H9 (cell line): ENCODE results near the gene MYRIP. TPM values are rescaled to one million over a fixed set of nuclear protein-coding genes. Genes with fewer than 3 reads are reported as not detected.

Experiments
- DNase-seq: peaks from one replicate; pipeline ENCODE4 v3.0.0-alpha.2; 2017
- H2AFZ ChIP-seq: one replicate; pipeline ENCODE4 v1.6.1; 2013; ENCODE audit warnings: mild to moderate bottlenecking, low read length, control low read depth, moderate library complexity
- H2AK5ac ChIP-seq: 2 replicates; pipeline ENCODE4 v1.6.1; 2013; ENCODE audit warnings: low read length, control low read depth, mixed read lengths; ENCODE audit not compliant: insufficient read length
- H2BK120ac ChIP-seq: one replicate; pipeline ENCODE4 v1.6.1; 2013; ENCODE audit warnings: low read depth, mild to moderate bottlenecking, low read length, control low read depth, inconsistent platforms; ENCODE audit not compliant: poor library complexity, severe bottlenecking
- H2BK12ac ChIP-seq: 2 replicates; pipeline ENCODE4 v1.6.1; 2013; ENCODE audit warnings: low read length, control low read depth, mixed read lengths, low read depth; ENCODE audit not compliant: insufficient read length
- H2BK15ac ChIP-seq: 2 replicates; pipeline ENCODE4 v1.6.1; 2013; ENCODE audit warnings: low read depth, low read length, control low read depth
- H2BK20ac ChIP-seq: one replicate; pipeline ENCODE4 v1.6.1; 2013; ENCODE audit warnings: low read depth, mild to moderate bottlenecking, low read length, control low read depth, inconsistent platforms; ENCODE audit not compliant: poor library complexity, severe bottlenecking
- H2BK5ac ChIP-seq: 2 replicates; pipeline ENCODE4 v1.6.1; 2013; ENCODE audit warnings: low read length, control low read depth, mixed read lengths; ENCODE audit not compliant: insufficient read length
- H3K14ac ChIP-seq: 2 replicates; pipeline ENCODE4 v1.6.1; 2013; ENCODE audit warnings: low read length, control low read depth; ENCODE audit not compliant: insufficient read depth
- H3K18ac ChIP-seq: 2 replicates; pipeline ENCODE4 v1.6.1; 2013; ENCODE audit warnings: low read depth, mild to moderate bottlenecking, mixed read lengths, low read length, control low read depth; ENCODE audit not compliant: insufficient read length
- H3K23ac ChIP-seq: 2 replicates; pipeline ENCODE4 v1.6.1; 2013; ENCODE audit warnings: low read length, control low read depth, mixed read lengths, low read depth; ENCODE audit not compliant: insufficient read length
- H3K23me2 ChIP-seq: 2 replicates; pipeline ENCODE4 v1.6.1; 2013; ENCODE audit warnings: low read depth, mild to moderate bottlenecking, mixed read lengths, low read length, control low read depth; ENCODE audit not compliant: insufficient read length, poor library complexity, severe bottlenecking
- H3K27ac ChIP-seq: 2 replicates; pipeline ENCODE4 v1.5.1; 2013; ENCODE audit warnings: low read length, control low read depth, mixed read lengths, low read depth; ENCODE audit not compliant: insufficient read length
- H3K27me3 ChIP-seq: 2 replicates; pipeline ENCODE4 v1.6.1; 2013; ENCODE audit warnings: low read length, control low read depth, inconsistent platforms; ENCODE audit not compliant: insufficient read depth
- H3K4ac ChIP-seq: 2 replicates; pipeline ENCODE4 v1.6.1; 2013; ENCODE audit warnings: low read depth, mild to moderate bottlenecking, control low read depth, inconsistent platforms, low read length, moderate library complexity
- H3K4me1 ChIP-seq: 2 replicates; pipeline ENCODE4 v1.6.1; 2013; ENCODE audit warnings: low read length, control low read depth, inconsistent platforms; ENCODE audit not compliant: insufficient read depth
- H3K4me2 ChIP-seq: 2 replicates; pipeline ENCODE4 v1.6.1; 2013; ENCODE audit warnings: low read length, control low read depth, mixed read lengths; ENCODE audit not compliant: insufficient read length, insufficient read depth
- H3K56ac ChIP-seq: 2 replicates; pipeline ENCODE4 v1.6.1; 2013; ENCODE audit warnings: low read depth, mild to moderate bottlenecking, mixed read lengths, low read length, control low read depth; ENCODE audit not compliant: insufficient read length
- H3K79me1 ChIP-seq: 2 replicates; pipeline ENCODE4 v1.6.1; 2013; ENCODE audit warnings: low read depth, mild to moderate bottlenecking, moderate library complexity, low read length, control low read depth, inconsistent platforms; ENCODE audit not compliant: insufficient read depth, poor library complexity, severe bottlenecking
- H3K79me2 ChIP-seq: 2 replicates; pipeline ENCODE4 v1.6.1; 2013; ENCODE audit warnings: low read length, control low read depth, inconsistent platforms; ENCODE audit not compliant: insufficient read depth
- H3K9ac ChIP-seq: 2 replicates; pipeline ENCODE4 v1.6.1; 2013; ENCODE audit warnings: low read length, control low read depth, mixed read lengths; ENCODE audit not compliant: insufficient read length; ENCODE audit errors: extremely low read depth
- H3K9me3 ChIP-seq: one replicate; pipeline ENCODE4 v1.6.1; 2013; ENCODE audit warnings: low read depth, low read length, inconsistent platforms; ENCODE audit not compliant: control insufficient read depth
- H3T11ph ChIP-seq: one replicate; pipeline ENCODE4 v1.6.1; 2013; ENCODE audit warnings: mild to moderate bottlenecking, low read length, control low read depth, inconsistent platforms
- H4K20me1 ChIP-seq: one replicate; pipeline ENCODE4 v1.6.1; 2013; ENCODE audit not compliant: control insufficient read depth, insufficient read length, insufficient read depth
- H4K5ac ChIP-seq: 2 replicates; pipeline ENCODE4 v1.6.1; 2013; ENCODE audit warnings: low read depth, mild to moderate bottlenecking, mixed read lengths, low read length, control low read depth; ENCODE audit not compliant: insufficient read length
- H4K8ac ChIP-seq: replicated peaks from 2 replicates; pipeline ENCODE4 v1.6.1; 2013; ENCODE audit warnings: low read length, control low read depth, mixed read lengths, low read depth; ENCODE audit not compliant: insufficient read length
- H4K91ac ChIP-seq: 2 replicates; pipeline ENCODE4 v1.6.1; 2013; ENCODE audit warnings: low read depth, mild to moderate bottlenecking, moderate library complexity, mixed read lengths, low read length, control low read depth; ENCODE audit not compliant: insufficient read length
- H3K27ac Mint-ChIP-seq, 3 experiments: 2 replicates in 2 of 3; 3 replicates in 1 of 3; pipeline ENCODE4 v1.8.0; 2020 to 2021; ENCODE audit warnings: mixed read lengths in 3 of 3, mild to moderate bottlenecking in 1 of 3, moderate library complexity in 1 of 3
- H3K27me3 Mint-ChIP-seq: 2 replicates; pipeline ENCODE4 v1.8.0; 2021; ENCODE audit warnings: low read depth, mild to moderate bottlenecking, moderate library complexity, mixed read lengths
- H3K36me3 Mint-ChIP-seq, 3 experiments: 2 replicates in 2 of 3; 3 replicates in 1 of 3; pipeline ENCODE4 v1.8.0; 2020 to 2021; ENCODE audit warnings: low read depth in 3 of 3, mixed read lengths in 3 of 3; ENCODE audit not compliant: insufficient read depth in 1 of 3
- H3K4me1 Mint-ChIP-seq, 2 experiments: 2 replicates each; pipeline ENCODE4 v1.8.0; 2020; ENCODE audit warnings: mixed read lengths in 2 of 2
- H3K4me3 Mint-ChIP-seq, 2 experiments: 2 replicates in 1 of 2; 3 replicates in 1 of 2; pipeline ENCODE4 v1.8.0; 2020 to 2021; ENCODE audit warnings: mild to moderate bottlenecking in 2 of 2, mixed read lengths in 2 of 2, moderate library complexity in 1 of 2
- H3K9me3 Mint-ChIP-seq, 2 experiments: 2 replicates in 1 of 2; 3 replicates in 1 of 2; pipeline ENCODE4 v1.8.0; 2020; ENCODE audit warnings: mild to moderate bottlenecking in 2 of 2, mixed read lengths in 2 of 2, moderate library complexity in 1 of 2
- CTCF ChIP-seq: fragments of 200-600 bp; sonication (generic); conservative IDR thresholded peaks from 3 replicates; pipeline ENCODE4 v1.8.0; 2021; ENCODE audit warnings: antibody characterized with exemption, mild to moderate bottlenecking
- WGBS: extraction: QIAGEN DNeasy Blood & Tissue Kit; methylation state at CpG from one replicate; pipeline ENCODE4 v1.1.7; 2013; ENCODE audit warnings: missing lambda C conversion rate, low lambda C conversion rate, mixed read lengths; ENCODE audit not compliant: insufficient read length; ENCODE audit errors: extremely low coverage; 5-methylcytosine and 5-hydroxymethylcytosine counted together
- total RNA-seq: library from RNA; stranded (reverse); gene quantifications from 2 replicates; pipeline ENCODE4 v1.2.1, GENCODE V29; 2021

The MYRIP gene
- total RNA-seq, 1 experiment from 2014 or later, result 1.8 TPM

GRCh38 chr3:40070816-40071215 is 261.4 kb downstream of the MYRIP start:
- H3K4me3 Mint-ChIP-seq, result no peak overlapping the region
- no peak for TF ChIP-seq CTCF

More at GRCh38 chr3:40070816-40071215, 261.4 kb downstream of the MYRIP start:
- no peaks in the 10 kb centered on the region for H3K4me1 ChIP-seq
- peaks cover 6 to 7% of the 10 kb centered on the region in 2 experiments for H3K4me1 Mint-ChIP-seq
- no CpG with 5 or more reads among the region's 1 CpG for WGBS
- DNase-seq, result no peak
- H3K9me3 Mint-ChIP-seq, result no peaks in the 10 kb centered on the region
- H2BK12ac ChIP-seq, result no peak overlapping the region
- no peak overlapping the region for H3K4me2 ChIP-seq
- H3T11ph ChIP-seq, result no peak overlapping the region
- H3K4ac ChIP-seq, result no peak overlapping the region
- peaks cover 3% of the 10 kb centered on the region for H3K27me3 Mint-ChIP-seq
- no peak overlapping the region for H3K23ac ChIP-seq
- H3K9ac ChIP-seq, result no peak overlapping the region
- no peak overlapping the region for H2BK20ac ChIP-seq
- no peak overlapping the region for H4K91ac ChIP-seq
- no peaks in the 10 kb centered on the region for H3K27me3 ChIP-seq
- H3K23me2 ChIP-seq, result no peaks in the 10 kb centered on the region
- no peak overlapping the region for H3K27ac ChIP-seq
- no peak overlapping the region for H3K27ac Mint-ChIP-seq
- no peak overlapping the region for H2AFZ ChIP-seq
- no peaks in the 10 kb centered on the region for H4K20me1 ChIP-seq
- no peaks in the 10 kb centered on the region for H3K79me2 ChIP-seq
- H3K79me1 ChIP-seq, result no peaks in the 10 kb centered on the region
- H2BK5ac ChIP-seq, result no peak overlapping the region
- H2AK5ac ChIP-seq, result no peak overlapping the region
- no peak overlapping the region for H3K56ac ChIP-seq
- no peaks in the 10 kb centered on the region for H3K9me3 ChIP-seq
- no peaks in the 10 kb centered on the region for H3K36me3 Mint-ChIP-seq
- no peak overlapping the region for H3K14ac ChIP-seq
- no peak overlapping the region for H2BK15ac ChIP-seq
- no peak overlapping the region for H4K5ac ChIP-seq
- H2BK120ac ChIP-seq, result no peak overlapping the region
- no peak overlapping the region for H4K8ac ChIP-seq
- no peak overlapping the region for H3K18ac ChIP-seq
